Left renal cortex interstitium (tissue), 4 donors: Measurements from ENCODE around the gene PARVB. TPM values are rescaled to one million over a fixed set of nuclear protein-coding genes. Genes with fewer than 3 reads are reported as not detected.

ENCODE experiments used
- DNase-seq, 4 donors: peaks; one replicate each; pipeline ENCODE4 v3.0.0-alpha.2; 2013; ENCODE audit warnings: low read depth in 4 of 4, low spot score in 2 of 4, missing footprints in 1 of 4
- polyA plus RNA-seq, 4 donors: library from polyadenylated mRNA; unstranded; fragments of 120-200 nt; gene quantifications; one replicate each; pipeline ENCODE4 v1.2.1, GENCODE V29; 2013; ENCODE audit not compliant: insufficient read length in 4 of 4

PARVB gene
- polyA plus RNA-seq, 4 donors, result 20.8 to 25.3 (median 23.9) TPM

- DNase-seq, result no peak
Observed at GRCh38 chr22:44025171-44026065, 1.3 kb downstream of the PARVB start.

GRCh38 chr22:44026066-44026629 lies 2.0 kb downstream of the PARVB start:
- no peak for DNase-seq

- DNase-seq, result no peak
Observed at GRCh38 chr22:44026630-44027511, 2.8 kb downstream of the PARVB start.

- DNase-seq, result no peak
Observed at GRCh38 chr22:44028091-44028490, 4.0 kb downstream of the PARVB start.

GRCh38 chr22:44029069-44029468 lies 5.0 kb downstream of the PARVB start:
- DNase-seq, result no peak

- no peak for DNase-seq
Observed at GRCh38 chr22:44030051-44030701, 6.1 kb downstream of the PARVB start.

GRCh38 chr22:44030702-44031082 lies 6.6 kb downstream of the PARVB start:
- no peak for DNase-seq

GRCh38 chr22:44031158-44031952 lies 7.3 kb downstream of the PARVB start:
- no peak for DNase-seq

GRCh38 chr22:44032126-44032730 lies 8.1 kb downstream of the PARVB start:
- DNase-seq, result no peak

- no peak for DNase-seq
Observed at GRCh38 chr22:44033287-44033686, 9.2 kb downstream of the PARVB start.

- DNase-seq, result peak in 2 of 4 donors; percentile 43 to 65
Observed at GRCh38 chr22:44033694-44034093, 9.6 kb downstream of the PARVB start.

GRCh38 chr22:44037519-44038375 lies 13.6 kb downstream of the PARVB start:
- DNase-seq, result no peak

- no peak for DNase-seq
Observed at GRCh38 chr22:44039566-44040171, 15.6 kb downstream of the PARVB start.

- DNase-seq, result no peak
Observed at GRCh38 chr22:44042249-44043218, 18.4 kb downstream of the PARVB start.

- no peak for DNase-seq
Observed at GRCh38 chr22:44045145-44045544, 21.0 kb downstream of the PARVB start.

GRCh38 chr22:44046485-44047141 lies 22.5 kb downstream of the PARVB start:
- no peak for DNase-seq
